Keratinocyte (primary cell): ENCODE measurements around the gene FOCAD.

Experiments
- EZH2 ChIP-seq: IDR thresholded peaks from one replicate; pipeline ENCODE4 v1.6.1; 2012; ENCODE audit warnings: inconsistent platforms, mild to moderate bottlenecking, low read length, moderate library complexity
- TF ChIP-seq, protein P1 (sequence below), 3 experiments: IDR thresholded peaks in 1 of 3; conservative IDR thresholded peaks in 1 of 3; optimal IDR thresholded peaks in 1 of 3; 2 replicates in 2 of 3; 3 replicates in 1 of 3; pipeline versions ENCODE3 to v1.5.1; 2011; ENCODE audit warnings: low read length in 3 of 3, mild to moderate bottlenecking in 3 of 3, moderate library complexity in 2 of 3, control low read depth in 1 of 3, inconsistent platforms in 1 of 3; ENCODE audit not compliant: insufficient read depth in 2 of 3; ENCODE audit errors: extremely low read depth in 1 of 3

DNA sequence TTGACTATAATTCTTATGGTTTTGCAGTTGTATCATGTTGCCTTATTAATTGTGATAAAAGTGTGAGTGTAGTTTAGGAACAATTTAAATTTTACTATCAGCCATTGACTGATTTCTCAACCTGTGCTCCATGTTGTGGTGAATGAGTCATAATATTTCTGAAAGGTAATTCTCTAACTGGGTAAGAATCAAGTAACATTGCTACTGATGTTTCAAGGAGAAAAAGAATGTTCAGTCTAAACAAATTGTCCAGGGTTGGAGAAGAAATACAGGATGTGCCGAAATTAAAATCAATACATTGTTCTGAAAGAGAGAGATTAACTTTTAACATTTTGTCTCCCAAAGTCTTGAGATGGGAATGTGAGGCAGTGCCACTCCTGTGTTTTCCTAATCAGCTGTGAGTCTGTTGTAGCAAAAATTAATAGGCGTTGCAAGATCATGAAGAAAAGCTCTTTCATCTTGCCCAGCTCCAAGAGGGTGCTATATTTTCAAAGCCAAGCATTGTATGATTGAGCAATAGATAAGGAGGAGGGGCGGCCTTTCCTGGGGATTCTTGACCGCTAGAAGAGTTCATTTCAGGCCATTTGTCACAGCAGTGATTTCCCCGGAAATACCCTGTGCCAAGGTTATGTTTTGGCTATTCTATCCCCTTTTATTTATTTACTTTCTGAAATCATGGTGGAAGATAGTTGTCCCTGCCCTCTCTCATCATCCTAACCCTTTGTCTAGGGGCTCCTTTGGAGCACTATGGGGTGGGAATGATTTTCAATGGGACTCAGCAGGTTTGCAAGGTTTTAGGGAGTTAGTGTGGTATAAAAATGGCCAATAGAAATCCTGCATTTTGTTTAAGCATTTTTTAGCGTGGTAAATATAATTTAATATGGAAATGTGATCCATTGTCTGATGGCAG lies 151.6 kb downstream of the FOCAD start:
- TF ChIP-seq EZH2: no peak
- TF ChIP-seq, protein P1, sequence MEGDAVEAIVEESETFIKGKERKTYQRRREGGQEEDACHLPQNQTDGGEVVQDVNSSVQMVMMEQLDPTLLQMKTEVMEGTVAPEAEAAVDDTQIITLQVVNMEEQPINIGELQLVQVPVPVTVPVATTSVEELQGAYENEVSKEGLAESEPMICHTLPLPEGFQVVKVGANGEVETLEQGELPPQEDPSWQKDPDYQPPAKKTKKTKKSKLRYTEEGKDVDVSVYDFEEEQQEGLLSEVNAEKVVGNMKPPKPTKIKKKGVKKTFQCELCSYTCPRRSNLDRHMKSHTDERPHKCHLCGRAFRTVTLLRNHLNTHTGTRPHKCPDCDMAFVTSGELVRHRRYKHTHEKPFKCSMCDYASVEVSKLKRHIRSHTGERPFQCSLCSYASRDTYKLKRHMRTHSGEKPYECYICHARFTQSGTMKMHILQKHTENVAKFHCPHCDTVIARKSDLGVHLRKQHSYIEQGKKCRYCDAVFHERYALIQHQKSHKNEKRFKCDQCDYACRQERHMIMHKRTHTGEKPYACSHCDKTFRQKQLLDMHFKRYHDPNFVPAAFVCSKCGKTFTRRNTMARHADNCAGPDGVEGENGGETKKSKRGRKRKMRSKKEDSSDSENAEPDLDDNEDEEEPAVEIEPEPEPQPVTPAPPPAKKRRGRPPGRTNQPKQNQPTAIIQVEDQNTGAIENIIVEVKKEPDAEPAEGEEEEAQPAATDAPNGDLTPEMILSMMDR (optimal IDR thresholded peaks at IDR 0.05 in 1 of 3, IDR thresholded peaks at IDR 0.05 in 1 of 3, conservative IDR thresholded peaks at IDR 0.05 in 1 of 3; ENCODE audit: extremely low read depth in 1 of 3, insufficient read depth in 2 of 3, low read length in 3 of 3): no peak
